ENCODE results near the gene SUSD3.

The SUSD3 gene

GRCh38 chr9:93127395-93127911 lies 69.0 kb downstream of the SUSD3 start:
- no peak for DNase-seq

- no peak for DNase-seq
Observed at GRCh38 chr9:93128011-93128714, 69.7 kb downstream of the SUSD3 start.

GRCh38 chr9:93128715-93129224 lies 70.3 kb downstream of the SUSD3 start:
- DNase-seq, result no peak

- DNase-seq, result no peak
Observed at GRCh38 chr9:93129286-93129685, 70.8 kb downstream of the SUSD3 start.

- DNase-seq, result no peak
Observed at GRCh38 chr9:93129691-93130500, 71.4 kb downstream of the SUSD3 start.

GRCh38 chr9:93130861-93131481 lies 72.5 kb downstream of the SUSD3 start:
- DNase-seq, result no peak

- DNase-seq, result no peak
Observed at GRCh38 chr9:93131599-93132286, 73.2 kb downstream of the SUSD3 start.

GRCh38 chr9:93132287-93132927 lies 73.9 kb downstream of the SUSD3 start:
- no peak for DNase-seq

GRCh38 chr9:93132946-93133680 lies 74.6 kb downstream of the SUSD3 start:
- peak; percentile 71 for DNase-seq

- no peak for DNase-seq
Observed at GRCh38 chr9:93133681-93134014, 75.1 kb downstream of the SUSD3 start.

- DNase-seq, result peak; percentile 90
Observed at GRCh38 chr9:93134015-93134739, 75.7 kb downstream of the SUSD3 start, which contains the start of gene NINJ1. TSS of gene NINJ1 (minus strand) at chr9:93134251. CDS start at chr9:93134217, 34 bp downstream.

All from activated CD4-positive, alpha-beta T cell treated with anti-CD3 and anti-CD28 coated beads for 48 hours (primary cell).